Body of pancreas (tissue), 4 donors: ENCODE results near the gene ROBO1.

ENCODE experiments used
- CTCF ChIP-seq, 7 experiments: fragments of 450-650 bp in 4 of 7; fragments of 200-600 bp in 3 of 7; sonication (generic) in 3 of 7; IDR thresholded peaks; one replicate each; pipeline ENCODE4 v1.5.1; 2016 to 2019; ENCODE audit warnings: antibody characterized with exemption in 7 of 7
- POLR2A ChIP-seq, 3 donors: fragments of 450-650 bp; IDR thresholded peaks; one replicate each; pipeline ENCODE4 v1.6.1; 2016; ENCODE audit warnings: antibody characterized with exemption in 3 of 3, mild to moderate bottlenecking in 2 of 3

DNA sequence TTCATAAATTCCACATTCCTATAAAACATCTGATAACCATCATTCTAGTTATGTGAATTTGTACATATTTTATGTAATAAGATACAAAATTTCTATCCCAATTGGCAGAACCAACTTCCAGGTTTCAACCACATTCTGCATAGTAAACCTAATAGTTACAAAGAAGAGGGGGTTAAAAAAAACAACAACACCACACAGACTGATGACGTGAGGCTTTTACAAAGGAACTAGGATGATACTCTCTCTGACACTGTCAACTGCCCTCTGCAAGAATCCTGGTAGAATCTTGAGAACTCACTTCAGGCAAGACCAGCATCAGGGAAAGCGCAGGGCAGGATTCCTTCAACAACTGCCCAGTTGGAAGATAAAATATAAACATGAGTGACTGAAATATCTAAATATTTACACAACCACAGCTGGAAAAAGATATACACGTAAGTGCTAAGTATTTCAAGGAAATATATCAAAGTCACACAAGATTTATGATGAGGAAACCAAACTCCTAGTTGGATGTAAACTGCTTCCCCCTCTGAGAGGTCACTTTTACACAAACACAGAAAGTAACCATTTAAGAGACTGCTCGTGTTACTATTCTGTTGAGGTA, 816.4 kb downstream of the ROBO1 start:
- TF ChIP-seq POLR2A (IDR thresholded peaks at IDR 0.05), result no peak
- no peak for TF ChIP-seq CTCF (IDR thresholded peaks at IDR 0.05)
